ENCODE measurements around the gene PLEKHA4. TPM values are rescaled to one million over a fixed set of nuclear protein-coding genes. Genes with fewer than 3 reads are reported as not detected.

The PLEKHA4 gene
- total RNA-seq, 1 experiment from 2014 or later = 4.2 TPM

GRCh38 chr19:48798937-48799336, 69.5 kb downstream of the PLEKHA4 start:
- Histone ChIP-seq H3K27me3 (ENCODE audit: control insufficient read depth, insufficient read depth, low read length) (no peaks in the 10 kb centered on the region), H3K36me3 (ENCODE audit: control insufficient read depth, insufficient read depth, low read length) (no peaks in the 10 kb centered on the region), H3K27ac (ENCODE audit: low read length) (no peak overlapping the region), H3K4me1 (ENCODE audit: control insufficient read depth, insufficient read depth, low read length) (no peaks in the 10 kb centered on the region), H3K9me3 (ENCODE audit: control insufficient read depth, insufficient read depth, low read depth, low read length) (no peaks in the 10 kb centered on the region), H3K4me3 (ENCODE audit: low read depth in 2 of 2, low read length in 2 of 2) (no peak overlapping the region)
- ChIA-PET CTCF (no interaction called here), POLR2A (no interaction called here)
- no TSS peak for BruUV-seq (replicated peaks)
- intact Hi-C loops (cut with micrococcal nuclease; ENCODE audit: unreplicated experiment) = no loop called here
- no peak for DNase-seq (ENCODE audit: low read depth, low spot score)
- no peak for ATAC-seq
- in situ Hi-C loops (cut with HindIII; ENCODE audit: low pct_unique_long_range_greater_than_20kb, low sequenced_read_pairs) = no loop called here
- no peak for TF ChIP-seq CTCF (IDR thresholded peaks at IDR 0.05)
- no peak for TF ChIP-seq TCF7L2 (IDR thresholded peaks at IDR 0.05; ENCODE audit: low read depth, low read length)
- no peak for TF ChIP-seq POLR2AphosphoS5 (IDR thresholded peaks at IDR 0.05; ENCODE audit: low read depth, low read length)
- no peak for TF ChIP-seq SIN3A (IDR thresholded peaks at IDR 0.05; ENCODE audit: borderline replicate concordance, insufficient read depth, low read depth, low read length)
- TF ChIP-seq, protein P1, sequence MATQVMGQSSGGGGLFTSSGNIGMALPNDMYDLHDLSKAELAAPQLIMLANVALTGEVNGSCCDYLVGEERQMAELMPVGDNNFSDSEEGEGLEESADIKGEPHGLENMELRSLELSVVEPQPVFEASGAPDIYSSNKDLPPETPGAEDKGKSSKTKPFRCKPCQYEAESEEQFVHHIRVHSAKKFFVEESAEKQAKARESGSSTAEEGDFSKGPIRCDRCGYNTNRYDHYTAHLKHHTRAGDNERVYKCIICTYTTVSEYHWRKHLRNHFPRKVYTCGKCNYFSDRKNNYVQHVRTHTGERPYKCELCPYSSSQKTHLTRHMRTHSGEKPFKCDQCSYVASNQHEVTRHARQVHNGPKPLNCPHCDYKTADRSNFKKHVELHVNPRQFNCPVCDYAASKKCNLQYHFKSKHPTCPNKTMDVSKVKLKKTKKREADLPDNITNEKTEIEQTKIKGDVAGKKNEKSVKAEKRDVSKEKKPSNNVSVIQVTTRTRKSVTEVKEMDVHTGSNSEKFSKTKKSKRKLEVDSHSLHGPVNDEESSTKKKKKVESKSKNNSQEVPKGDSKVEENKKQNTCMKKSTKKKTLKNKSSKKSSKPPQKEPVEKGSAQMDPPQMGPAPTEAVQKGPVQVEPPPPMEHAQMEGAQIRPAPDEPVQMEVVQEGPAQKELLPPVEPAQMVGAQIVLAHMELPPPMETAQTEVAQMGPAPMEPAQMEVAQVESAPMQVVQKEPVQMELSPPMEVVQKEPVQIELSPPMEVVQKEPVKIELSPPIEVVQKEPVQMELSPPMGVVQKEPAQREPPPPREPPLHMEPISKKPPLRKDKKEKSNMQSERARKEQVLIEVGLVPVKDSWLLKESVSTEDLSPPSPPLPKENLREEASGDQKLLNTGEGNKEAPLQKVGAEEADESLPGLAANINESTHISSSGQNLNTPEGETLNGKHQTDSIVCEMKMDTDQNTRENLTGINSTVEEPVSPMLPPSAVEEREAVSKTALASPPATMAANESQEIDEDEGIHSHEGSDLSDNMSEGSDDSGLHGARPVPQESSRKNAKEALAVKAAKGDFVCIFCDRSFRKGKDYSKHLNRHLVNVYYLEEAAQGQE (IDR thresholded peaks at IDR 0.05; ENCODE audit: insufficient read depth in 1 of 2, low read depth in 2 of 2, low read length in 1 of 2) = no peak

DNA sequence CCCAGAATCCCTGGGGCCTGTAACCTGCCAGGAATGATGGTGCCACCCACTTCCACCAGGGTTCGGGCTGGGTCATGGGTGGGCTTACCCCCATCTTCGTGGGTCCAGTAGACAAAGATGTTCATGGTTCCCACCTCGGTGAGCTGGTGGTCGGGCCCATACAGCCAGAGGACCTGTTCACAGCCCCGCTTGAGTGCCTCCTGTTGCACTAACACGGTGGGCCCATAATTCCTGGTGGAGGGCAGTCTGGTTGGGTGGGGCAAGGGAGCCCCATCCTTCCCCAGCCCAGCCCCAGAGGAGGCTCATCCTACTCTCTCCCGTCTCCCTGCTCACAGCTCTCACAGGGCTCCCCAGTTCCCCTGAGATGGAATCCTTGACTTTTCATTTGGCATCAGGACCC, 71.3 kb downstream of the PLEKHA4 start:
- Histone ChIP-seq H3K27me3 (ENCODE audit: control insufficient read depth, insufficient read depth, low read length) (no peaks in the 10 kb centered on the region), H3K4me3 (ENCODE audit: low read depth in 2 of 2, low read length in 2 of 2) (no peak overlapping the region), H3K4me1 (ENCODE audit: control insufficient read depth, insufficient read depth, low read length) (no peaks in the 10 kb centered on the region), H3K9me3 (ENCODE audit: control insufficient read depth, insufficient read depth, low read depth, low read length) (no peaks in the 10 kb centered on the region), H3K36me3 (ENCODE audit: control insufficient read depth, insufficient read depth, low read length) (no peaks in the 10 kb centered on the region), H3K27ac (ENCODE audit: low read length) (no peak overlapping the region)
- no peak for ATAC-seq
- DNase-seq (ENCODE audit: low read depth, low spot score) = no peak
- in situ Hi-C loops (cut with HindIII; ENCODE audit: low pct_unique_long_range_greater_than_20kb, low sequenced_read_pairs) (no loop called here), intact Hi-C loops (cut with micrococcal nuclease; ENCODE audit: unreplicated experiment) (no loop called here)
- ChIA-PET CTCF (no interaction called here), POLR2A (no interaction called here)
- TF ChIP-seq SIN3A (IDR thresholded peaks at IDR 0.05; ENCODE audit: borderline replicate concordance, insufficient read depth, low read depth, low read length) (no peak), TCF7L2 (IDR thresholded peaks at IDR 0.05; ENCODE audit: low read depth, low read length) (no peak), POLR2AphosphoS5 (IDR thresholded peaks at IDR 0.05; ENCODE audit: low read depth, low read length) (no peak), CTCF (IDR thresholded peaks at IDR 0.05) (no peak)
- TF ChIP-seq, protein P1 (IDR thresholded peaks at IDR 0.05; ENCODE audit: insufficient read depth in 1 of 2, low read depth in 2 of 2, low read length in 1 of 2) = no peak
- no TSS peak for BruUV-seq (replicated peaks)
